Measurements from ENCODE around the gene STARD3.

GRCh38 chr17:39672522-39673334, 35.8 kb downstream of the STARD3 start:
- no peak for TF ChIP-seq POLR2AphosphoS5 (IDR thresholded peaks at IDR 0.05; ENCODE audit: low read depth, low read length)
- TF ChIP-seq, protein P1, sequence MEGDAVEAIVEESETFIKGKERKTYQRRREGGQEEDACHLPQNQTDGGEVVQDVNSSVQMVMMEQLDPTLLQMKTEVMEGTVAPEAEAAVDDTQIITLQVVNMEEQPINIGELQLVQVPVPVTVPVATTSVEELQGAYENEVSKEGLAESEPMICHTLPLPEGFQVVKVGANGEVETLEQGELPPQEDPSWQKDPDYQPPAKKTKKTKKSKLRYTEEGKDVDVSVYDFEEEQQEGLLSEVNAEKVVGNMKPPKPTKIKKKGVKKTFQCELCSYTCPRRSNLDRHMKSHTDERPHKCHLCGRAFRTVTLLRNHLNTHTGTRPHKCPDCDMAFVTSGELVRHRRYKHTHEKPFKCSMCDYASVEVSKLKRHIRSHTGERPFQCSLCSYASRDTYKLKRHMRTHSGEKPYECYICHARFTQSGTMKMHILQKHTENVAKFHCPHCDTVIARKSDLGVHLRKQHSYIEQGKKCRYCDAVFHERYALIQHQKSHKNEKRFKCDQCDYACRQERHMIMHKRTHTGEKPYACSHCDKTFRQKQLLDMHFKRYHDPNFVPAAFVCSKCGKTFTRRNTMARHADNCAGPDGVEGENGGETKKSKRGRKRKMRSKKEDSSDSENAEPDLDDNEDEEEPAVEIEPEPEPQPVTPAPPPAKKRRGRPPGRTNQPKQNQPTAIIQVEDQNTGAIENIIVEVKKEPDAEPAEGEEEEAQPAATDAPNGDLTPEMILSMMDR (IDR thresholded peaks at IDR 0.05) = no peak; the same call in 1 of the 2 replicates
- no peak for TF ChIP-seq SIN3A (IDR thresholded peaks at IDR 0.05; ENCODE audit: borderline replicate concordance, insufficient read depth, low read depth, low read length)
- TF ChIP-seq TCF7L2 (IDR thresholded peaks at IDR 0.05; ENCODE audit: low read depth, low read length) = no peak
